GM19099 (cell line): ENCODE data around the gene GPS1.

Source experiments
- POLR2A ChIP-seq: IDR thresholded peaks from 3 replicates; pipeline ENCODE4 v1.6.1; 2011; ENCODE audit warnings: low read depth; ENCODE audit not compliant: insufficient read length; ENCODE audit errors: extremely low read depth

Gene GPS1

GRCh38 chr17:82021107-82021899 is 30.4 kb upstream of the GPS1 start:
- no peak for TF ChIP-seq POLR2A

DNA sequence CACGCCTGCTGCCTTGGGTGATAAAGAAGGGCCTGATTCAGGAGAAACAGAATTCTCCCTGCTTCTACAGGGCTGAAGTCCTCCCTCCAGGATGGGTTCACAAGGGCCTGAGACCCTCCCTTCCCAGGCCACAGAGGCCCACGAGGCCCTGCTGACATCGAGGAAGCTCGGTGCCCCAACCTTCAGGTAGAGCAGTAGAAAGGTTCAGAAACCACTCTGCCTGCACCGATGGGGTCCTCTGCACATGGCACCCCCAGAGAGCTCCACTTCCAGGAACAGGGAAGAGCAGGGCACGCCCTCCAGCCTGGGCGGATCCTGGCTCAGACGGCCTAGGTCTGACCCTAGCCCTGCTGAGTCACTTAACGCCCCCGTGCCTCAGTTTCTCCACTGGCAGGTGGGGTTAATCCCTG is 29.8 kb upstream of the GPS1 start:
- no peak for TF ChIP-seq POLR2A

DNA sequence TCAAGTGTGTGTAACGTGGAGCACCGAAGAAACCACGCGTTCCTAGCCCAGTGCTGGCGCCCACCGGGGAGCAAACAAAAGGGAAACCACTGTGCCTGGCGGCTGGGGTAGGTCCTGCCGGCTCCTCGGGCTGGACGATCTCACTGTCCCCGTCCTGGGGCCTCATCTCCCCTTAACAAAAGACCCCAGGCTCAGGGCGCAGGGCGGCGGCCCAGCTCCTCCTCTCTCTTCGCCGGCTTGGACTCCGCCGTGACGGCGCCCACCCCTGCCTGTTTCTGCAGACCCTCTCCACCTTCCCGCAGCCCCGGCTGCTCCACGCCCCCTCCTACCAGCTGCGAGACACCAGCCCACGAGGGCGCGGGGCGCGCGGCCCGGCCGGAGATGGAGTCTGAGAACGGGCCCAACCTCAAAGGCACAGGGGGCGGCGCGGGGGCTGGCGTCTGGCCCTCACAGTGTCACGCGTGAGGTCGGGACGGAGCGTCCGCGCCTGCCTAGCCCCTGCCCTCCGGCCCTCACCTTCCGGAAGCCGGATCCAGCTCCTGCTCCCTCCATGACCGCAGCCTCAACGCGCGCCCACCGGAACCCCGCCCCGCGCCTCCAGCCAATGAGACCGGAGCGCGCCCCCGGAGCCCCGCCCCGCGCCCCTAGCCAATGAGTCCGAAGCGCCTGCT is 29.3 kb upstream of the GPS1 start, which contains the start of gene CENPX:
Gene CENPX, minus strand, starts transcription at position 569 of the 671 bp plus-strand sequence. Its CDS starts 17 bp downstream, at position 552.
- peak; percentile 70 for TF ChIP-seq POLR2A

DNA sequence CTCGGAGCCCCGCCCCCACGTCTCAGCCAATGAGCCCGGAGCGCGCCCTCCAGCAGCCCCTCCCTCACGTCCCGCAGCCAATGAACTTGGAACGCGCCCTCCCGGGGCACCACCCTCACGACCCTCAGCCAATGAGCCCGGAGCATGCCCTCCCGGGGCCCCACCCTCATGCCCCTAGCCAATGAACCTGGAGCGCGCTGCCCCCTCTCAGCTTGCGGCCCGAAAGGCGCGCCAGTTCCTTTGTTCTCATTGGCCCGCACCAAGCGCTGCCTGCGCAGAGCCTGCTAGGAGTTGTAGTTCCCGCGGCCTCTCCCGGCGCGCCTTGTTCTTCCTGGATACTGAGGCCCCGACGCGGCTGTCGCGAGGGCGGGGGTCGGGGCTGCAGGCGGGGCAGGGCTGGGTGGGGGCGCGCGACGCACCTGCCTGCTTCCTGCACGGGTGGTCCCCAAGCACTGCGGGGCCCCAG is 28.7 kb upstream of the GPS1 start, which contains the start of gene LRRC45:
Gene LRRC45, plus strand, starts transcription at position 325 of the 466 bp plus-strand sequence. CDS start 339 bp downstream, outside the sequence.
- TF ChIP-seq POLR2A, result no peak

- TF ChIP-seq POLR2A, result no peak
These were observed 28.1 kb upstream of the GPS1 start for GRCh38 chr17:82023447-82024241.

GRCh38 chr17:82024859-82025258 is 26.8 kb upstream of the GPS1 start:
- TF ChIP-seq POLR2A, result no peak

- TF ChIP-seq POLR2A, result no peak
These were observed 26.1 kb upstream of the GPS1 start for GRCh38 chr17:82025401-82026107.

DNA sequence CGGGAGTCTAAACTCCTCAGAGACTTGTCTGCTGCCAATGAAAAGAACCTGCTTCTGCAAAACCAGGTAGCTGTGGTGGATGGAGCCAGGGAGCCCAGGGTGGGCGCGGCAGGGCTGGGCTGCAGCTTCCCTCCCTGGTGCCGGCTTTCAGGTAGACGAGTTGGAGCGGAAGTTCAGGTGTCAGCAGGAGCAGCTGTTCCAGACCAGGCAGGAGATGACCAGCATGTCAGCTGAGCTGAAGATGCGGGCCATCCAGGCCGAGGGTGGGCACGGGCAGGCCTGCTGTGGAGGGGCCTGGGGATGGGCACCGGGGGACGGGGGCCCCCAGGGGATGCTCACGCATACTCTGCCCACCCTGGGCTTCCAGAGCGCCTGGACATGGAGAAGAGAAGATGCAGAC is 23.5 kb upstream of the GPS1 start:
- no peak for TF ChIP-seq POLR2A

GRCh38 chr17:82028966-82029365 is 22.7 kb upstream of the GPS1 start:
- no peak for TF ChIP-seq POLR2A

DNA sequence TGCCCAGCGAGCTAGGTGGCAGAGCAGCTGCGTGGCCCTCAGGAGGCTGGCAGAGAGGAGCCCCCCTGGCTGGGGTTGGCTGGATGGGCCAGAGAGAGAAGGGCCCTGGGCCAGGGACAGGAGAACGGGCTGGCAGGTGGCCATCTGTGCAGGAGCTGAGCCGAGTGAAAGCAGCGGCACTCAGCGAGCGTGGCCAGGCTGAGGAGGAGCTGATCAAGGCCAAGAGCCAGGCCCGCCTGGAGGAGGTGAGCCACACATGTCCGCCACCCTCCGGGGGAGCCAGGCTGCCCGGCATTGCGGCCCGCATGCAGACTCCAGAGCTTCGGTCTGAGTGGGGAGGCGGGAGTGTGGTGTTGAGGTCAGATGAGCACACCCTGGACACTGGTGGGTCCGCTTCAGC is 22.3 kb upstream of the GPS1 start:
- no peak for TF ChIP-seq POLR2A

DNA sequence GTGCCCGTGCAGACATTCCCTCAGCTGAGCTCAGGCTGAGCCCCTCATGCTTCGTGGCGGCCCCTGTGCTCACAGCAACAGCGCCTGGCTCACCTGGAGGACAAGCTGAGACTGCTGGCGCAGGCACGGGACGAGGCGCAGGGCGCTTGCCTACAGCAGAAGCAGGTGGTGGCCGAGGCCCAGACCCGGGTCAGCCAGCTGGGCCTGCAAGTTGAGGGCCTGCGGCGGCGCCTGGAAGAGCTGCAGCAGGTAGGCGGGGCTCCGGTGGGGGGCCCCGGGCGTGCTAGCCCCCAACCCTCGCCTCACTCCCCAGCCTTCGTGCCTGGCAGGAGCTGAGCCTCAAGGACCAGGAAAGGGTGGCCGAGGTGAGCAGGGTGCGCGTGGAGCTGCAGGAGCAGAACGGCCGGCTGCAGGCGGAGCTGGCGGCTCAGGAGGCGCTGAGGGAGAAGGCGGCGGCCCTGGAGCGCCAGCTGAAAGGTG is 21.7 kb upstream of the GPS1 start:
- TF ChIP-seq POLR2A, result no peak

DNA sequence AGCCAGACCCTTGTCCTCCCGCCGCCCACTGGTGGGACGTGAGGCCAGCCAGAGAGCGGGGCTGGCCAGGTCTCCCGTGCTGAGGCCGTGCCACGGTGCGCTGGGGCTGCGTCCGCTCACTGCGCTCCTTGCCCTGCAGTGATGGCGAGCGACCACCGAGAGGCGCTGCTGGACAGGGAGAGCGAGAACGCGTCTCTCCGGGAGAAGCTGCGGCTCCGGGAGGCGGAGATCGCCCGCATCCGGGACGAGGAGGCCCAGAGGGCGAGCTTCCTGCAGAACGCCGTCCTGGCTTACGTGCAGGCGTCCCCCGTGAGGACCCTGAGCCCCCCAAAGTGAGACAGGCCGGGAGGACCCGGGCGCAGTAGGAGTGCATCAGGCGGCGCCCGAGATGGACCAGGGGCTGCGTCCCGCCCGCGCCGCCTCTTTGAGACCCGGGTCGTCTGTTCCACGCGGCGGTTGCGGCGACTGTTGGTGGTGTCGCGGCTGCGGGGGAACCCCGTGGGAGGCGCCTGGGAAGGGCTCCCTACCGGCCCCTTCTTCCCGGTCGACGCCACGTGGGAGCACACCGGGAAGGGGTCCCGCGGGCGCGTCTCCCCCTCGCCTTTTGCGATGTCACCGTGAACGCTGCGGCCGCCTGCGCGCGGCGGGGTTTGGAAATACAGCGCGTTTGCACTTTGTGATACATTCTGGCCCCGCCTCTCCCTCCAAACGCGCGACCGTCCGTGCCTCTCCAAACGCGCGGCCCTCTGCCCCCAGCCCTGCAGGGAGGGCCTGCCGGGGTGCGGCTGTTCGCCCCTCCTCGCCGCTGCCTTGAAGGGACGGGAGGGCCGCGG is 21.0 kb upstream of the GPS1 start:
- TF ChIP-seq POLR2A, result no peak

GRCh38 chr17:82031303-82031884 is 20.3 kb upstream of the GPS1 start, which contains the start of gene RAC3:
TSS of gene RAC3 (plus strand) at chr17:82031678. CDS start at chr17:82031762, 84 bp downstream.
- no peak for TF ChIP-seq POLR2A
